IPS-18c (cell line): Measurements from ENCODE around the gene PRKCE.

ENCODE experiments used
- H3K4me3 ChIP-seq: 2 replicates; pipeline ENCODE4 v1.7.0; 2013; ENCODE audit warnings: low read depth, mild to moderate bottlenecking, low read length, moderate library complexity; ENCODE audit not compliant: insufficient read depth
- H3K9me3 ChIP-seq: one replicate; pipeline ENCODE4 v1.6.1; 2013; ENCODE audit warnings: mild to moderate bottlenecking, low read length, moderate library complexity; ENCODE audit not compliant: control insufficient read depth, insufficient read depth

The PRKCE gene

GRCh38 chr2:46106690-46107089 lies 455.2 kb downstream of the PRKCE start:
- Histone ChIP-seq H3K4me3 (no peak overlapping the region), H3K9me3 (peaks cover 2% of the 10 kb centered on the region)

- H3K4me3 ChIP-seq: no peak overlapping the region
- no peaks in the 10 kb centered on the region for H3K9me3 ChIP-seq
Observed at GRCh38 chr2:46114996-46115395, 463.5 kb downstream of the PRKCE start.

- H3K9me3 ChIP-seq: no peaks in the 10 kb centered on the region
Observed at GRCh38 chr2:46116150-46116549, 464.7 kb downstream of the PRKCE start.

GRCh38 chr2:46116553-46116991 lies 465.1 kb downstream of the PRKCE start:
- Histone ChIP-seq H3K4me3 (no peak overlapping the region), H3K9me3 (no peaks in the 10 kb centered on the region)

More at GRCh38 chr2:46116150-46116549, 464.7 kb downstream of the PRKCE start:
- no peak overlapping the region for H3K4me3 ChIP-seq

GRCh38 chr2:46117379-46117778 lies 465.9 kb downstream of the PRKCE start:
- no peaks in the 10 kb centered on the region for H3K9me3 ChIP-seq
- H3K4me3 ChIP-seq: no peak overlapping the region

- H3K9me3 ChIP-seq: no peaks in the 10 kb centered on the region
- no peak overlapping the region for H3K4me3 ChIP-seq
Observed at GRCh38 chr2:46117994-46118393, 466.5 kb downstream of the PRKCE start.

- Histone ChIP-seq H3K4me3 (no peak overlapping the region), H3K9me3 (no peaks in the 10 kb centered on the region)
Observed at GRCh38 chr2:46118656-46119371, 467.3 kb downstream of the PRKCE start.

- Histone ChIP-seq H3K4me3 (no peak overlapping the region), H3K9me3 (no peaks in the 10 kb centered on the region)
Observed at GRCh38 chr2:46119453-46119852, 468.0 kb downstream of the PRKCE start.

- no peak overlapping the region for H3K4me3 ChIP-seq
Observed at GRCh38 chr2:46120792-46121555, 469.5 kb downstream of the PRKCE start.

GRCh38 chr2:46122318-46122976 lies 471.0 kb downstream of the PRKCE start:
- H3K4me3 ChIP-seq: no peak overlapping the region
- H3K9me3 ChIP-seq: no peaks in the 10 kb centered on the region

More at GRCh38 chr2:46120792-46121555, 469.5 kb downstream of the PRKCE start:
- no peaks in the 10 kb centered on the region for H3K9me3 ChIP-seq

GRCh38 chr2:46123013-46123412 lies 471.5 kb downstream of the PRKCE start:
- Histone ChIP-seq H3K4me3 (no peak overlapping the region), H3K9me3 (no peaks in the 10 kb centered on the region)

- H3K4me3 ChIP-seq: no peak overlapping the region
- H3K9me3 ChIP-seq: no peaks in the 10 kb centered on the region
Observed at GRCh38 chr2:46125798-46126197, 474.3 kb downstream of the PRKCE start.

GRCh38 chr2:46126571-46126970 lies 475.1 kb downstream of the PRKCE start:
- no peaks in the 10 kb centered on the region for H3K9me3 ChIP-seq
- no peak overlapping the region for H3K4me3 ChIP-seq

GRCh38 chr2:46127176-46127575 lies 475.7 kb downstream of the PRKCE start:
- H3K9me3 ChIP-seq: no peaks in the 10 kb centered on the region
- no peak overlapping the region for H3K4me3 ChIP-seq

- Histone ChIP-seq H3K4me3 (no peak overlapping the region), H3K9me3 (no peaks in the 10 kb centered on the region)
Observed at GRCh38 chr2:46130511-46130910, 479.0 kb downstream of the PRKCE start.

- H3K9me3 ChIP-seq: no peaks in the 10 kb centered on the region
- H3K4me3 ChIP-seq: no peak overlapping the region
Observed at GRCh38 chr2:46132996-46133395, 481.5 kb downstream of the PRKCE start.

- Histone ChIP-seq H3K9me3 (no peaks in the 10 kb centered on the region), H3K4me3 (no peak overlapping the region)
Observed at GRCh38 chr2:46134531-46135227, 483.2 kb downstream of the PRKCE start.
